ENCODE data around the gene RIC8A.

Gene RIC8A

GRCh38 chr11:240315-240714 is 32.8 kb downstream of the RIC8A start:
- in situ Hi-C loops (cut with MboI; ENCODE audit: low sequenced_read_pairs): no loop called here

- in situ Hi-C loops (cut with MboI; ENCODE audit: low sequenced_read_pairs): no loop called here
Observed at GRCh38 chr11:241634-242033, 34.1 kb downstream of the RIC8A start.

GRCh38 chr11:244376-244775 is 36.9 kb downstream of the RIC8A start:
- in situ Hi-C loops (cut with MboI; ENCODE audit: low sequenced_read_pairs): no loop called here

- in situ Hi-C loops (cut with MboI; ENCODE audit: low sequenced_read_pairs): no loop called here
Observed at GRCh38 chr11:249062-249461, 41.6 kb downstream of the RIC8A start.

- in situ Hi-C loops (cut with MboI; ENCODE audit: low sequenced_read_pairs): no loop called here
Observed at GRCh38 chr11:250274-250673, 42.8 kb downstream of the RIC8A start.

GRCh38 chr11:250740-251299 is 43.3 kb downstream of the RIC8A start:
- in situ Hi-C loops (cut with MboI; ENCODE audit: low sequenced_read_pairs): no loop called here

- in situ Hi-C loops (cut with MboI; ENCODE audit: low sequenced_read_pairs): no loop called here
Observed at GRCh38 chr11:251550-251949, 44.0 kb downstream of the RIC8A start.

- in situ Hi-C loops (cut with MboI; ENCODE audit: low sequenced_read_pairs): no loop called here
Observed at GRCh38 chr11:252666-253065, 45.2 kb downstream of the RIC8A start.

GRCh38 chr11:253160-253885 is 45.8 kb downstream of the RIC8A start:
- in situ Hi-C loops (cut with MboI; ENCODE audit: low sequenced_read_pairs): no loop called here

- in situ Hi-C loops (cut with MboI; ENCODE audit: low sequenced_read_pairs): no loop called here
Observed at GRCh38 chr11:253886-254270, 46.4 kb downstream of the RIC8A start.

- in situ Hi-C loops (cut with MboI; ENCODE audit: low sequenced_read_pairs): no loop called here
Observed at GRCh38 chr11:255176-255575, 47.7 kb downstream of the RIC8A start.

- in situ Hi-C loops (cut with MboI; ENCODE audit: low sequenced_read_pairs): no loop called here
Observed at GRCh38 chr11:255816-256215, 48.3 kb downstream of the RIC8A start.

GRCh38 chr11:256952-257737 is 49.6 kb downstream of the RIC8A start:
- in situ Hi-C loops (cut with MboI; ENCODE audit: low sequenced_read_pairs): no loop called here

GRCh38 chr11:257766-258493 is 50.4 kb downstream of the RIC8A start:
- in situ Hi-C loops (cut with MboI; ENCODE audit: low sequenced_read_pairs): no loop called here

GRCh38 chr11:259413-259812 is 51.9 kb downstream of the RIC8A start:
- in situ Hi-C loops (cut with MboI; ENCODE audit: low sequenced_read_pairs): no loop called here

GRCh38 chr11:261624-262023 is 54.1 kb downstream of the RIC8A start:
- in situ Hi-C loops (cut with MboI; ENCODE audit: low sequenced_read_pairs): no loop called here
